HPDE6-E6E7 (cell line): ENCODE results near the gene TP53BP1.

Source experiments
- DNase-seq: peaks from one replicate; pipeline ENCODE4 v3.0.0; 2011; ENCODE audit warnings: missing footprints; ENCODE audit errors: extremely low spot score

TP53BP1 gene

DNA sequence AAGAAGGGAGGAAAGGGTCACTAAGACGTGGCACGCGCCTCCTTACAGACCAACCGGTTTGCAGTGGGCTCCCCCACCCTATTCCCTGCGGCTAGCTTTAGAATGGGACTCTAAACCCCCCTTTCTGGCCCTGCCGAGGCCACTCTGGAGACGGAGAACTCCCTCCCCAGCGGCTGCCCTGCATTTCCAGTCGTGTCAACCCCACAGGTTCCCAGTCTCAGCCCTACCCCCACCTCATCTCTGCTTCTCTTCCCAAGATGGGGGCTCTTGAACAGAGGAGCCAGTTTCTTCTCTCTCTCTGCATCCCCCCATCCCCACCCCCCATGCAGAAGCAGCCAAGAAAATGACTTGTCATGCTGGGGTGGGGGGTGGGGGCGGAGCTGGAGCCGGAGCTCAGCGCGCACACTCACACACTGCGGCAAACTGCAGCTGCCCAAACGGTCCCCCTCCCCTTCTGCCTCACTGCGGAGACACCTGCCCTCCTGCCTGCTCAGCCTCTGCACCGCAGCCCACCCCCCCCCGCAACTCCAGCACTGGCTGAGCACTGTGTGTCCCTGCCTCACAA, 25.3 kb upstream of the TP53BP1 start:
- DNase-seq, result no peak

DNA sequence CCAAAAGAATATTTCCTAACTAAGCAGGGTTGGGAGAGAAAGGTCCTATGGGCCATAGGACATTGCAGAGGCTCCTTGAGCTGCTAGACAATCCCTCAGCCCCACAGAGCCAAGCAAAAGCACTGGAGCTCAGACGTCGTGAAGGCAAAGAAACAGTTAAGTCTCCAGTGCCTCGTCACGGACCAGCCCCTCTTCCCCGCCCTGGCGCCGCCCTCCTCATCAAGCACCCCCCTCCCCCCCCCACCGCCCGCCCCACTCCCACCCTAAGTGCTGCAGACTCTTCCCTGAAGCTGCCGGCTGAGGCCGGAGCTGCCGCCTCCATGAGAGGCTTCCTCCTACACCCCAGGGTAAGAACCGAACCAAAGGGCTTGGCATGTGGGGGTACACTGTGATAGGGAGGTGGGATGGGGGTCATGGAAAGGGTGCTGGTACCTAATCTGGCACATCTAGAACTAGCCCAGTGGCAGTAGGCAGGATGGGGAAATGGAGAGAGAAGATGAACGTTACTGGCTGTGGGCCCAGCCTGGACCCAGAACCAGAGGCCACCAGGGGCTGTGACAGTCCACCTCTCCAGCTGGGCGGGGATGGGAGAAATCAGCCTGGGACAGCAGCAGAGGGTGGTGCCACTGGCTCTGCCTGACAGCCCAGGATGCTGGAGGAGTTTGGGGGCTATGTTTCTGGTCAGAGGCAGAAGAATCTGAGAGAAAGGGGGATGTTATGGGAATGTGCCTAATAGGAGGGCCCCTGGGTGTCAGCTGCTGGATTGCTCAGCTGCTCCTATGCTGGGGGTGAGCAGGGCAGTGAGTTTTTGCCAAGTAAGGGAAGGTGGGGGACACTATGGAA, 24.6 kb upstream of the TP53BP1 start, which contains the start of gene MAP1A:
Gene MAP1A, plus strand, starts transcription at position 255 of the 843 bp plus-strand sequence. CDS start 3,866 bp downstream, outside the sequence.
- no peak for DNase-seq

DNA sequence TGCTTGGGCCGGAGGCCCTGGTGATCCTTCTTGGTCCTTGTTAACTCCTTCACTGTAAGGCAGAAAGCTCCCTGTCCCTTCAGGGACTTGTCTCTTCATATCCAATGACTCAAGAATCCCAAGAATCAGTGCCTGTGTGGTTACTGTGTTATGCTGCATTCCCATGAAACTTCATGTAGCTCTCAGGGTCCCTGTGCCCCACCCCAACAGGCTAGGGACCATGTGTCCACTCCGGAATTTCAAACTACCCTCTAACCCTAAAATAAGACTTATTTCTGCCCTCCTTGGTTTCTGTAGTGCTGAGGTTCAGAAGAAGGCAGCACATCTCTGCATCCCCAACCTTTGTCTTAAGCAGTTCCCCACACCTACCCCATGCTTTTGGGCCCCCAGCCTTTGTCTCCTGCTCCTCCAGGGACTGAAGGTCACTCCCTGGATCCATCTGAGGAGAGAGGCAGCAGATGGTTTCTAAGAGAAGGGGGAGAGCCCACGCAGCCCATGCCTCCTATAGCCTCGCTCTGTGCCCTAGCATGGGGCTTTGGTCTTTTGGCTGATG, 23.9 kb upstream of the TP53BP1 start:
- no peak for DNase-seq

DNA sequence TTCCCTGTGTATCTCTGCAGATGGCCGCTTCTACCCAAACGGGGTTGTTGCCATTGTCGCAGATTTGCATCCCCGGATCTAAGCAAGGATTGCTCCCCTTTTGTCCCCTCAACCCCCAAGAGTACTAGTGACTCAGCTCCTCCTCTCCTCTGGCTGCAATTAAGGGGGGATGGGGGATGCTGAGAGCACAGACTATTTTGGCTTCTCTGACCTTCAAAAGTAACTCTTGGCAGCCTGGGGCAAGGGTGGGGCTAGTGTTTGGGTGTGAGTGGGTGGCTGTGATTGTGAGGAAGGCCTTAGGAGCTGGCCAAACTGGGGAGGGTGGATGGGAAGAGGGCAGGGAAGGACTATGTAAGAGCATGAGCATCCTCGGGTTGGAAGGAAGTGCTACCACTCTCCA, 23.2 kb upstream of the TP53BP1 start:
- DNase-seq, result no peak

- DNase-seq, result no peak
Measured at GRCh38 chr15:43515741-43516140, 22.8 kb upstream of the TP53BP1 start.

DNA sequence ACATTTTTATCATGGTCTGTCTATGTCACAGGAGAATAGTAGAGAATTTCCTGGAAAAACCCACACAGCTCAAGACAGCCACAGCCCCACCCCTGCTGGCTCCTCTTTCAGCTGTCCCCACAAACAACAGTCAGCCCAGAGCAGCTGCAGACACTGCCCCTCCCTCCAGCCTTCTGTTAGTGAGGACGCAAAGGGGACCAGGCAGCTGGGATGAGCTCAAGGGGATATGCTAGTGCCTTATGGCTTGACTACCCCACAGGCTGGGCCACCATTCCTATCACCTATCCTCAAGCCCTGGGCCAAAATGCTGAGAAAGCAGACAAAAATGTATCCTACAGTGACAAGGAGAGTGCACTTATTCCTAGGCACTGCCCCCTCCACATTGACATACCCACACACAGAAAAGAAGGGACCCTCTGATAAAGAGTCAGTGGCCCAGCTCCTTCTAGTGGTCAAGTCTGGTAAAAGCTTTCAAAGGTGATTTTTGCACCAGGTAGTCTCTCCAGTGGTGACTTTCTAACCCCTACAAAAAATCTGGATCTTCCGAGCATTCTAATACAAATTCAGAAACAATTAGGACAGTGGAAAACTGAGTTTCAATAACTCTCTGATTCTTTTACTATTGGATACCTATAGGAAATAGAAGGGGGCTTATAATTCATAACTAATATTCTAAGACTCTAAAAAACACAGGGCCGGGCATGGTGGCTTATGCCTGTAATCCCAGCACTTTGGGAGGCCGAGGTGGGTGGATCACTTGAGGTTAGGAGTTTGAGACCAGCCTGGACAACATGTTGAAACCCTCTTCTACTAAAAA, 21.5 kb upstream of the TP53BP1 start:
- DNase-seq, result no peak

GRCh38 chr15:43513550-43513949, 20.6 kb upstream of the TP53BP1 start:
- no peak for DNase-seq

DNA sequence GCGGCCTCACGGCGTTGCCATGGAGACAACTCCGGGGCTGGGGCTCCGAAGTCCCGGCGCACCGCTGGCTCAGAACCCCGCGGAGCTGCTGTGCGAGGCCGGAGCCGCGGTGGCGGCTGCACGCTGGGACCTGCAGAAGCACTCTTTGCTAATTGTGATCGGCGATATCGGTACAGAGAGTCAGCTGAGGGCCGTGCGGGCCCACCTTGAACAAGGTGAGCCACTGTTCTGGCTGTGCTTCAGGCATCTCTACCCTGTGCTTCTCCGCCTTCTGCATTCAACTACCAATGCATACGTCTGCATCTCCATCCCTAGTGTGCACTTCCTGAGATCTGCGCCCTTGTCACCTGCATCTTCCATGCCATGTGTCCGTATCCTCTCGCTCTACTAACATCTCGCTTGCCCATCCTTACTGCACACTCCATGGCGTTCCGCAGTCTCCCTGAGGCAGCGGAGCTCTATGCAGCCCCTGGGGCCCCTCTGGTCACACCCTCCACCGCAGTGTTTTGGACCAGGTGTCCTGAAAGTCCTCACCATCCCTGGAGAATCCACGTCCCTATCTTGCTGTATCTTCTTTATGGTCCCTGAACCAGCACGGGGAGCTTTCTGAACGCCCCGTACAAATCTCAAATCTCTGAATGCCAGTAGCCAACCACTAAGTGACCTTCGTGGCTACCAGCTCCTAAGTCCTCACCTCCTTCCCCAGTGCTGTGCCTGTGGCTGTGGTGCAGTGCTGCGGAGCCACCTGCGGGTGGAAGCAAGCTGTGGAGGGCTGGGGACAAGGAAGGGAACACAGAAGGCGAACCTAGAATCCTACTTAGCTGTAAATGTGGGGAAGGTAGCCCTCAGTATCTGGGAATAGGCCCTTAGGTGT, 18.3 kb upstream of the TP53BP1 start:
- no peak for DNase-seq

DNA sequence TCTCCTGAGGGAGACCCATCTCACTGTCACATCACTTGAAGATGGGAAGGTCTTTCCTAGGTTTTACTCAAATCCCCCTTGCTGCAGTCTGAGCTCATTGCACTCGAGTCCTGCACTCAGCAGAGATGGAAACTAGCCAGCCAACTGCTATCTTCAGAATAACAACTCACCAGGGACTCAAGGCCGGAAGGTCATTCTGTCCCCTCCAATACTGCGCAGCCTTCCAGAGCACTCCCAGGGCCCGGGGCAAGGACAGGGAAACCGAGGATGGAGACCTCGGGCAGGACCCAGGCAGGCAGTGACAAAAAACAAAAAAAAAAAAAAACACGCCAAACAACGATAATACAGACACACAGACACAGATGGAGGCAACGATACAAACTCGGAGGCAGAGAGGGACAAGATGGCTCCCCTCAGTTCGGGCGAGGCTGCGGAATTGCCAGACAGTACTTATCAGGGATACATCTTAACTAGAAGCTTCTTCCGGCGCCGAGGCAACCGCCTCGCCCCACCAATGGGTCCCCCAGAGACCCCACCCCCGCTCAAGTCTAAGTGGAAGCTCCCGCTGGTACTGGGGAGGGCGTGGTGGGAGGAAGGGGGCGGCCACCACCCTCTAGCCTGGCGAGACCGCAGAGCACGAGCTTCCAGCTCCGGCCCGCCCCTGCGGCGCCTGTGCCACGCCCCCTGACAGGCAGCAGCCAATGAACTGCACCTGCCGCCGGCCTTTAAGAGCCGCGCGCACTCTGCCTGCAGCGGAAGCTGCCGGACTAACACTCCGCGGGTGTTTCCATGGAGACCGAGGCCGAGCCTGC, 17.4 kb upstream of the TP53BP1 start:
- DNase-seq, result peak; percentile 97

- no peak for DNase-seq
Measured at GRCh38 chr15:43509660-43510199, 16.8 kb upstream of the TP53BP1 start.

DNA sequence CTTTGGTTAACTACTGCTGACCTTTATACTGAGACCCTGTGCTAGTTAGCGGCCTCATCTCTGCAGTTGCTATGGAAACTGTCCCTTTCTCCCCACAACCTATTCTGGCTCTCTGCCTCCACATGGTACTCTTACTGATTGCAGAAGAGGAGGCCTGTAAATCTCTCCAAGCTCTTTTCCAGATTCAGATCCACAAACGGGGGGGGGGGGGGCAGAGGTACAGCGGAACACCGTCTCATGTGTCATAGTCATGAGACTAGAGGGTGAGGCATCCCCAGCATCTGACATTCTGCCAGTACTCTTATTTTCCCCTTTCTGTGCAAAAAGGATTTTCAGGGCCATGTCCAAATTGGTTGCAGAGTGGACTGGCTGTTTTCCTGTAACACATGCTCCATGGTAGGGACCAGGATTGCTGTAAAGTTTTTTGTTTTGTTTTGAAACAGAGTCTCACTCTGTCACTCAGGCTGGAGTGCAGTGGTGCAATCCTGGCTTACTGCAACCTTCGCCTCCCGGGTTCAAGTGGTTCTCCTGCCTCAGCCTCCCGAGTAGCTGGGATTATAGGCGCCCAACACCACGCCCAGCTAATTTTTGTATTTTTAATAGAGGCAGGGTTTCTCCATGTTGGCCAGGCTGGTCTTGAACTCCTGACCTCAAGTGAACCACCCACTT, 16.2 kb upstream of the TP53BP1 start:
- DNase-seq, result no peak

DNA sequence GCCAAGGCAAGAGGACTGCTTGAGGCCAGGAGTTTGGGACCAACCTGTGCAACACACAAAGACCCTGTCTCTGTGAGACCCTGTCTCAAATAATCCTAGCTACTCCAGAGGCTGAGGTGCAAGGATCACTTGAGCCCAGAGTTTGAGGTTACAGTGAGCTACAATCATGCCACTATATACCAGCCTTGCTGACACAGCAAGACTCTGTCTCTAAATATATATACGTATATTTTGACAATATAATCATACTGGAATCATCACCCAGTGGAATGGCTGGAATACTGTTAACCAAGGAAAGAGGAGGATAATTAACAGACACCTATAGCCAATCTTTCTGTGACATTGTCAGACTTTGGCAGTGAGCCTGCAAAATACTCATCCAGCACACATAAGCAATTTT, 15.5 kb upstream of the TP53BP1 start:
- no peak for DNase-seq

- DNase-seq, result no peak
Measured at GRCh38 chr15:43505738-43506137, 12.8 kb upstream of the TP53BP1 start.

DNA sequence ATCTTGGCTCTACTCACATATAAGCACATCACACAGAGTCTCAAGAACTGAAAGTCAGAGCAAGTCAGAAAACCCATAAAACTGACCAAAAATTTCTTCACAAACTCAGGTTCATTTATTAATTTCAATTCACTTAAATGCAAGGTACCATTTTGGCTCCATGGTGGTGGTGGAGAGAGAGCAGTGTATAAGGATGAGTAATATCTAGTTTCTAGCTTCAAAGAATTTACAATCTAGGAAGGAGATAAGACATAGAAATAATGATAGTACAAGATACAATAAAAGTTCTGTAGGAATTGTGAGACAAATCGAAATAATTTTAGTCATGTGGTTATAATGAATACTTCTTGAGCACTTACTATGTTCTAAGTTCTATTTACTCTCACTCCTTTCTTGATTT, 6.7 kb upstream of the TP53BP1 start:
- no peak for DNase-seq

- DNase-seq, result no peak
Measured at GRCh38 chr15:43498990-43499389, 6.0 kb upstream of the TP53BP1 start.

DNA sequence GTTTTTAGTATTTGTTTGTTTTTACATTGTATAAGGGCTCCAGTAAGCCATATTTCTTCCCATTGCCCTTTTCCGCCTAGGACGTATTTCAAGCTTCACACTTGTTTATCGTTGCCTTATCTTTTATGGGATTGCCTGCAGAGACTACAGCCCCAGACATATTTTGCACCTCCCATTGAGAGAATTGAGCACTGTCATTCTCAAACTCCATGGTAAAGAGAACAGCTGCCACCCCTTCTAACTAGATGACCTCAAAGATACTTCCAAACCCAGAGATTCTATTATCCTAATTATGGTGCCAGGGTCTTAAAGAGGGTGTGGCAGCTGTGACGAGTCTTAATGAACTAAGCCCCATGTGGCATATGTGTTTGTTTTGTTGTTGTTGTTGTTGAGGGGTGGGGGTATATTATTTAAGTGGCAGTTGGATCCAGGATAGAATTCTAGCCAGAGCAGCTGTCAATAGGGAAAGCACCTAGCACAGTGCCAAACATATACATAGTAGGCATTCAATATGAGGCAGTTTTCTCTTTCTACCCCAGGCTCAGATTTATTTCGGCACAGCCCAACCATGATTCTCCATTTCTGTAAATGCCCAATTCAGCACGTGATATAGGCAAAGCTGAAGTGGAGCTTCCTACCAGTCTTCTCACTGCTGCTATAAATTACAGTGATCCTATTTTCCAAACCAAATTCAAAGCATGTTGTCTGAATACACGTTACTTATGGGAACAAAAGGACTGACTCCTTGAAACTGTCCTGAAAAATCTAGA, 932 bp upstream of the TP53BP1 start:
- no peak for DNase-seq

GRCh38 chr15:43492266-43492665, 690 bp downstream of the TP53BP1 start:
- DNase-seq, result no peak

DNA sequence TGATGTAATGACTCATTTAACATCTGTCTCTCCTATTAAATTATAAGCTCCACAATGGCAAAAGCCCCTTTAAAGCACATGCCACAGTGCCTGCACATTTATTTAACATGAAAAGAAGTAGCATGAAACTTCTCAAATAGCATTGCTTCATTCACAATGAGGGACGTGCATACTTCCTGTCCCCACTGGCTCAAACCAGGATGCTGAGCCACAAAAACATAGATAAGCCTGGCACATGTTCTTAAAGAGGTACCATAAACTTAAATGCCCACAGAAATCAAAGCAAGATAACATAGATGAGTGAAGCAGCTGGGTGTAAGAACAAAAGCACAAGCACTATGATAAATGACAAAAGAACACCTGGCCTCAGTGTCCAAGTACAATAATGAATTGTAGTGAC, 3.8 kb downstream of the TP53BP1 start:
- DNase-seq, result no peak

DNA sequence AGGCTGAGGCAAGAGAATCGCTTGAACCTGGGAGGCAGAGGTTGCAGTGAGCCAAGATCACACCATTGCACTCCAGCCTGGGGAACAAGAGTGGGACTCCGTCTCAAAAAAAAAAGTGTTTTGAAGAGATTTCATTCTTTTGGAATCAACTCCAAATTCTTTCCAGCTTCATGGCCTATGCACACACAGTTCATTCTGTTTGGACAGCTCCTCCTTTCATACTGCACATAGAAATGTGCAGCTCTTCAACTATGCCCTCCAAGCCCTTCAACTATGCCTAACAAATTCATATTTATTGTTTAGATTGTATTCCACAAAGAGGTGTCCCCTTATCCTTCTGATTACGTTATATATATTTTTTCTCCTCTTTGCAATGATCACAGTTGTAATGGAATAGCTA, 4.2 kb downstream of the TP53BP1 start:
- DNase-seq, result no peak
